Activated CD4-positive, alpha-beta T cell treated with anti-CD3 and anti-CD28 coated beads, Interleukin-2, amount 10 ng/mL, durations not matched to agents 7 days and 5 days (primary cell): ENCODE data around the gene DCLK1. TPM values are rescaled to one million over a fixed set of nuclear protein-coding genes. Genes with fewer than 3 reads are reported as not detected.

Experiments
- CTCF ChIA-PET: fragments of 350-600 bp; sonication (Branson Sonifier 250); formaldehyde crosslinking; loops from one replicate; lab custom pipeline; 2021; ENCODE audit warnings: antibody characterized with exemption; lab: Charles Lee
- POLR2A ChIA-PET: fragments of 350-600 bp; sonication (Branson Sonifier 250); formaldehyde crosslinking; loops from one replicate; lab custom pipeline; 2021; ENCODE audit warnings: antibody characterized with exemption; lab: Charles Lee
- DNase-seq: peaks from one replicate; pipeline ENCODE4 v3.0.0-alpha.2; 2020
- H3K27ac Mint-ChIP-seq: one replicate; pipeline ENCODE4 v1.8.0; 2021; ENCODE audit warnings: mild to moderate bottlenecking, moderate library complexity, mixed read lengths
- H3K27me3 Mint-ChIP-seq: one replicate; pipeline ENCODE4 v1.8.0; 2021; ENCODE audit warnings: mixed read lengths
- H3K36me3 Mint-ChIP-seq: one replicate; pipeline ENCODE4 v1.8.0; 2021; ENCODE audit warnings: low read depth, mixed read lengths
- H3K4me1 Mint-ChIP-seq: one replicate; pipeline ENCODE4 v1.8.0; 2021; ENCODE audit warnings: mixed read lengths
- H3K4me3 Mint-ChIP-seq: one replicate; pipeline ENCODE4 v1.8.0; 2021; ENCODE audit warnings: mild to moderate bottlenecking, moderate library complexity, mixed read lengths
- H3K9me3 Mint-ChIP-seq: one replicate; pipeline ENCODE4 v1.8.0; 2021; ENCODE audit warnings: mixed read lengths
- total RNA-seq, 2 experiments: library from RNA; stranded (reverse); gene quantifications; one replicate each; pipeline ENCODE4 v1.2.3, GENCODE V29; 2021

Gene DCLK1
- total RNA-seq, 2 experiments from 2014 or later, result not detected

- CTCF ChIA-PET, result no interaction called here
- H3K27me3 Mint-ChIP-seq, result no peaks in the 10 kb centered on the region
Measured at GRCh38 chr13:35925669-35926068, 205.5 kb downstream of the DCLK1 start.

DNA sequence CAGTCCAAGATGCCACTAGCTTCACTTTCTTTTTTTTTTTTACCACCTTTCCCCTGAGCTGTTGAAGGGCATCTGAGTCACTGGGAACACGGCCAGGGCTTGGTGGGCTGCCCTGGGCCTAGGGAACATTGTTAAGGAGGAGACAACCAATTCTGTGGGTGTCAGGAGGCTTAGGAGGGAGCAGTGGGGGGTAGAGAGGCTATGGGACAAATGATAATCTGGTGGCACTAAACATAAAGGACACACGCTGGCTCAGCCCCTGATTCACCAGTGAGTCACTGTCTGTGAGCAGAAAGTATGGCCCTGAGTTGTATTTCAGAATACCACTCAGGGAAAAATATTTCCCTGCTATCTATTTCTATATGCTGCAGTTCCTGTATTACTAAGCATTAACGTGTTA lies 207.8 kb downstream of the DCLK1 start:
- Mint-ChIP-seq H3K4me3 (no peak overlapping the region), H3K9me3 (peaks cover 3% of the 10 kb centered on the region), H3K4me1 (no peaks in the 10 kb centered on the region), H3K36me3 (no peaks in the 10 kb centered on the region), H3K27ac (no peak overlapping the region), H3K27me3 (no peaks in the 10 kb centered on the region)
- ChIA-PET POLR2A (no interaction called here), CTCF (no interaction called here)
- DNase-seq, result no peak

More at GRCh38 chr13:35925669-35926068, 205.5 kb downstream of the DCLK1 start:
- Mint-ChIP-seq H3K9me3 (peaks cover 5% of the 10 kb centered on the region), H3K36me3 (no peaks in the 10 kb centered on the region), H3K4me3 (no peak overlapping the region), H3K27ac (no peak overlapping the region), H3K4me1 (no peaks in the 10 kb centered on the region)
- POLR2A ChIA-PET, result no interaction called here
- no peak for DNase-seq

- Mint-ChIP-seq H3K9me3 (peaks cover 3% of the 10 kb centered on the region), H3K4me3 (no peak overlapping the region), H3K27ac (no peak overlapping the region), H3K4me1 (no peaks in the 10 kb centered on the region), H3K27me3 (no peaks in the 10 kb centered on the region), H3K36me3 (no peaks in the 10 kb centered on the region)
- DNase-seq, result no peak
- ChIA-PET POLR2A (no interaction called here), CTCF (no interaction called here)
Measured at GRCh38 chr13:35920816-35921215, 210.4 kb downstream of the DCLK1 start.

DNA sequence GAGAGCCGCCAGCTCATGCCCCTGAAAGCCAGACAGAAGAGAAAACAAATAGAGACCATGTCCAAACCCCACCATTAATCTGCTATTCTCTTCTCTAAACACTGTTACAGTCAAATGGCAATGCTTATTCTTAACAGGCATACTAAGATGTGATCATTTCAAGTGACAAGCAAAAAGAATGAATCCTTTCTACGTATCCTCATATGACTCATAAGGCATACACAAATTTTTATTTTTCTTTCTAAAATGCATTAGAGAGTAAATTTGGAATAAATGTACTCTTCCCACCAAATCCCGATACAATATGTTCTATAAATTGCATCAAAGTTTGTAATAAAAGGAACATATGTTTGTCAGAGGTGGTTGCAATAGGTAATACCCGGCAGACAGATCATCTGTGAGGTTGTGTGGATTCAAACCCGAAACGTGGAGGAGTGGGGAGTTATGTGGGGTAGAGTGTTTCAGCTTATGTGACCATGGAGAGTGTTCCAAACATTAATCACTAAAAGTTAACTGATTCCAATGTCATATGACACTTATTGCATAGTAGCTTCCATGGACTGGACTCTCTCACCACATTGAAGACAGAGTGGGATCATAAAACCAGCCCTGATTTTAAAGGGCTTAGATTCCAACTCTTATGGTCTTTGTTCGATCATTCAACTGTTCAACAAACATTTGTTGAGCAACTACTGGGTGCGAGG lies 213.1 kb downstream of the DCLK1 start:
- H3K4me3 Mint-ChIP-seq, result no peak overlapping the region
- no peak for DNase-seq
- no peaks in the 10 kb centered on the region for H3K4me1 Mint-ChIP-seq
- POLR2A ChIA-PET, result no interaction called here
- H3K27ac Mint-ChIP-seq, result no peak overlapping the region
- H3K27me3 Mint-ChIP-seq, result no peaks in the 10 kb centered on the region
- CTCF ChIA-PET, result no interaction called here
- H3K36me3 Mint-ChIP-seq, result no peaks in the 10 kb centered on the region
- no peaks in the 10 kb centered on the region for H3K9me3 Mint-ChIP-seq

- ChIA-PET CTCF (no interaction called here), POLR2A (no interaction called here)
- no peak overlapping the region for H3K4me3 Mint-ChIP-seq
- H3K27ac Mint-ChIP-seq, result no peak overlapping the region
- no peaks in the 10 kb centered on the region for H3K4me1 Mint-ChIP-seq
- no peaks in the 10 kb centered on the region for H3K9me3 Mint-ChIP-seq
- no peak for DNase-seq
- H3K36me3 Mint-ChIP-seq, result no peaks in the 10 kb centered on the region
- no peaks in the 10 kb centered on the region for H3K27me3 Mint-ChIP-seq
Measured at GRCh38 chr13:35917252-35917941, 213.8 kb downstream of the DCLK1 start.

GRCh38 chr13:35916146-35916545 lies 215.0 kb downstream of the DCLK1 start:
- DNase-seq, result no peak
- no peak overlapping the region for H3K4me3 Mint-ChIP-seq
- no peaks in the 10 kb centered on the region for H3K4me1 Mint-ChIP-seq
- H3K27me3 Mint-ChIP-seq, result no peaks in the 10 kb centered on the region
- ChIA-PET CTCF (no interaction called here), POLR2A (no interaction called here)
- no peaks in the 10 kb centered on the region for H3K36me3 Mint-ChIP-seq
- H3K27ac Mint-ChIP-seq, result no peak overlapping the region
- no peaks in the 10 kb centered on the region for H3K9me3 Mint-ChIP-seq

- ChIA-PET POLR2A (no interaction called here), CTCF (no interaction called here)
- Mint-ChIP-seq H3K4me1 (no peaks in the 10 kb centered on the region), H3K27ac (no peak overlapping the region), H3K36me3 (no peaks in the 10 kb centered on the region), H3K4me3 (no peak overlapping the region), H3K27me3 (no peaks in the 10 kb centered on the region), H3K9me3 (no peaks in the 10 kb centered on the region)
- DNase-seq, result no peak
Measured at GRCh38 chr13:35914662-35915061, 216.5 kb downstream of the DCLK1 start.

- Mint-ChIP-seq H3K9me3 (no peaks in the 10 kb centered on the region), H3K4me3 (no peak overlapping the region), H3K36me3 (no peaks in the 10 kb centered on the region), H3K27me3 (no peaks in the 10 kb centered on the region), H3K27ac (no peak overlapping the region), H3K4me1 (no peaks in the 10 kb centered on the region)
- ChIA-PET CTCF (no interaction called here), POLR2A (no interaction called here)
- DNase-seq, result no peak
Measured at GRCh38 chr13:35912841-35913240, 218.3 kb downstream of the DCLK1 start.

- no peaks in the 10 kb centered on the region for H3K27me3 Mint-ChIP-seq
- ChIA-PET POLR2A (no interaction called here), CTCF (no interaction called here)
- no peak overlapping the region for H3K4me3 Mint-ChIP-seq
- H3K27ac Mint-ChIP-seq, result no peak overlapping the region
- no peaks in the 10 kb centered on the region for H3K36me3 Mint-ChIP-seq
- DNase-seq, result no peak
- no peaks in the 10 kb centered on the region for H3K4me1 Mint-ChIP-seq
- H3K9me3 Mint-ChIP-seq, result no peaks in the 10 kb centered on the region
Measured at GRCh38 chr13:35909837-35910540, 221.2 kb downstream of the DCLK1 start.

GRCh38 chr13:35909091-35909490 lies 222.1 kb downstream of the DCLK1 start:
- CTCF ChIA-PET, result no interaction called here

DNA sequence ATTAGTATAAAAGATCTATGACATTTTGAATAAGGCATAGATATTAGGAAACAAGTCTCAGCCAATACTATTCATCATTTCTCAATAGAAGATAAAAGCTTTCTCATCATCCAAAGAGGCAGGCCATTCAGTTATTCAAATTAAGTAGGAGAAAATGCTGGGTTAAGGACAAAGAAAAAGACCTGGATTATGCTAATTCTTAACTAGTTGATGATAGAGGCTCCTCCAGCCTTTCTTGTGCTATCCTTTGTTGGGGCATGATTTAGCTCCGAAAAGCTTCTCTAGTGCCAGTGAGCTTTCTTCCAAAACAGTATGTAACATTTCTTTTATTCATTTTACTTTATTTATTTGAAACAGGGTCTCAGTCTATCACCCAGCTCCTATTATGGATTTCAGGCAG lies 223.0 kb downstream of the DCLK1 start:
- ChIA-PET CTCF (no interaction called here), POLR2A (no interaction called here)
- H3K27me3 Mint-ChIP-seq, result no peaks in the 10 kb centered on the region
- H3K9me3 Mint-ChIP-seq, result no peaks in the 10 kb centered on the region
- H3K36me3 Mint-ChIP-seq, result no peaks in the 10 kb centered on the region
- H3K4me3 Mint-ChIP-seq, result no peak overlapping the region
- no peak for DNase-seq
- no peak overlapping the region for H3K27ac Mint-ChIP-seq
- no peaks in the 10 kb centered on the region for H3K4me1 Mint-ChIP-seq

More at GRCh38 chr13:35909091-35909490, 222.1 kb downstream of the DCLK1 start:
- Mint-ChIP-seq H3K27ac (no peak overlapping the region), H3K4me1 (no peaks in the 10 kb centered on the region), H3K27me3 (no peaks in the 10 kb centered on the region), H3K9me3 (no peaks in the 10 kb centered on the region), H3K4me3 (no peak overlapping the region), H3K36me3 (no peaks in the 10 kb centered on the region)
- POLR2A ChIA-PET, result no interaction called here
- DNase-seq, result no peak

GRCh38 chr13:35906636-35907035 lies 224.5 kb downstream of the DCLK1 start:
- H3K27ac Mint-ChIP-seq, result no peak overlapping the region
- H3K9me3 Mint-ChIP-seq, result no peaks in the 10 kb centered on the region
- ChIA-PET POLR2A (no interaction called here), CTCF (no interaction called here)
- no peak overlapping the region for H3K4me3 Mint-ChIP-seq
- H3K4me1 Mint-ChIP-seq, result no peaks in the 10 kb centered on the region
- H3K36me3 Mint-ChIP-seq, result no peaks in the 10 kb centered on the region
- DNase-seq, result no peak
- H3K27me3 Mint-ChIP-seq, result no peaks in the 10 kb centered on the region

GRCh38 chr13:35903075-35903474 lies 228.1 kb downstream of the DCLK1 start:
- H3K27me3 Mint-ChIP-seq, result no peaks in the 10 kb centered on the region
- no peaks in the 10 kb centered on the region for H3K36me3 Mint-ChIP-seq
- ChIA-PET CTCF (no interaction called here), POLR2A (no interaction called here)
- H3K4me3 Mint-ChIP-seq, result no peak overlapping the region
- H3K9me3 Mint-ChIP-seq, result no peaks in the 10 kb centered on the region
- no peaks in the 10 kb centered on the region for H3K4me1 Mint-ChIP-seq
- no peak overlapping the region for H3K27ac Mint-ChIP-seq
- DNase-seq, result no peak
